Caco-2 (cell line): Measurements from ENCODE around the gene RGCC. TPM values are rescaled to one million over a fixed set of nuclear protein-coding genes. Genes with fewer than 3 reads are reported as not detected.
A peak's percentile ranks its signal among the peaks of the same experiment; 100 is the strongest.

Source experiments
- BruUV-seq: library from RNA; stranded (reverse); fragments of 400-500 nt; replicated peaks from 2 replicates; lab custom pipeline; 2021; lab: Mats Ljungman, UMichigan
- CTCF ChIA-PET: fragments of 300-600 bp; sonication (Branson Sonifier 250); formaldehyde crosslinking; loops from one replicate; lab custom pipeline; 2022; ENCODE audit warnings: antibody characterized with exemption; lab: Charles Lee
- POLR2A ChIA-PET: fragments of 300-600 bp; sonication (Branson Sonifier 250); formaldehyde crosslinking; loops from one replicate; lab custom pipeline; 2022; ENCODE audit warnings: antibody characterized with exemption; lab: Charles Lee
- DNase-seq, 2 experiments: peaks; one replicate each; pipeline versions ENCODE4 v3.0.0 to v3.0.0-alpha.2; 2020 to 2022
- H3K27me3 ChIP-seq: replicated peaks from 2 replicates; pipeline ENCODE4 v1.6.0; 2011; ENCODE audit warnings: low read length; ENCODE audit not compliant: control insufficient read depth, insufficient read depth
- H3K36me3 ChIP-seq: 2 replicates; pipeline ENCODE4 v1.5.1; 2011; ENCODE audit warnings: low read length; ENCODE audit not compliant: control insufficient read depth, insufficient read depth
- H3K4me1 ChIP-seq: fragments of 250-450 bp; sonication (Bioruptor Pico); 2 replicates; pipeline ENCODE4 v1.5.1; 2020; ENCODE audit warnings: mild to moderate bottlenecking
- H3K4me3 ChIP-seq: 2 replicates; pipeline ENCODE4 v1.5.1; 2011; ENCODE audit warnings: low read depth, mild to moderate bottlenecking, control low read depth, low read length
- H3K9me3 ChIP-seq: fragments of 250-450 bp; sonication (Bioruptor Pico); 2 replicates; pipeline ENCODE4 v1.5.1; 2020; ENCODE audit warnings: mild to moderate bottlenecking, moderate library complexity
- H3K27ac Mint-ChIP-seq: one replicate; pipeline ENCODE4 v1.8.0; 2022; ENCODE audit warnings: mixed read lengths; ENCODE audit not compliant: unreplicated experiment
- H3K27me3 Mint-ChIP-seq: one replicate; pipeline ENCODE4 v1.8.0; 2022; ENCODE audit warnings: mixed read lengths; ENCODE audit not compliant: insufficient read depth, unreplicated experiment
- H3K36me3 Mint-ChIP-seq: one replicate; pipeline ENCODE4 v1.8.0; 2022; ENCODE audit warnings: mild to moderate bottlenecking, mixed read lengths; ENCODE audit not compliant: insufficient read depth, unreplicated experiment
- H3K4me1 Mint-ChIP-seq: one replicate; pipeline ENCODE4 v1.8.0; 2022; ENCODE audit warnings: low read depth, mixed read lengths; ENCODE audit not compliant: unreplicated experiment
- H3K4me3 Mint-ChIP-seq: one replicate; pipeline ENCODE4 v1.8.0; 2022; ENCODE audit warnings: mild to moderate bottlenecking, moderate library complexity, mixed read lengths; ENCODE audit not compliant: unreplicated experiment
- H3K9me3 Mint-ChIP-seq: one replicate; pipeline ENCODE4 v1.8.0; 2022; ENCODE audit warnings: mixed read lengths; ENCODE audit not compliant: unreplicated experiment
- CTCF ChIP-seq, 2 experiments: fragments of 200-600 bp in 1 of 2; IDR thresholded peaks; 1 replicate in 1 of 2; 2 replicates in 1 of 2; pipeline versions ENCODE4 v1.5.1 to v1.8.0; 2011 to 2022; ENCODE audit warnings: antibody characterized with exemption in 1 of 2, control low read depth in 1 of 2, inconsistent platforms in 1 of 2, low read depth in 1 of 2, low read length in 1 of 2, mild to moderate bottlenecking in 1 of 2, moderate library complexity in 1 of 2; ENCODE audit not compliant: insufficient read depth in 1 of 2, severe bottlenecking in 1 of 2, unreplicated experiment in 1 of 2
- intact Hi-C: fragments of 100-400 bp; cut with micrococcal nuclease; formaldehyde crosslinking; loops from one replicate; pipeline ENCODE4 v1.10.0; 2022; ENCODE audit not compliant: unreplicated experiment
- total RNA-seq: library from RNA; stranded (reverse); gene quantifications from 2 replicates; pipeline ENCODE4 v1.2.3, GENCODE V29; 2022

RGCC gene
- total RNA-seq, 1 experiment from 2014 or later: 70.8 TPM

DNA sequence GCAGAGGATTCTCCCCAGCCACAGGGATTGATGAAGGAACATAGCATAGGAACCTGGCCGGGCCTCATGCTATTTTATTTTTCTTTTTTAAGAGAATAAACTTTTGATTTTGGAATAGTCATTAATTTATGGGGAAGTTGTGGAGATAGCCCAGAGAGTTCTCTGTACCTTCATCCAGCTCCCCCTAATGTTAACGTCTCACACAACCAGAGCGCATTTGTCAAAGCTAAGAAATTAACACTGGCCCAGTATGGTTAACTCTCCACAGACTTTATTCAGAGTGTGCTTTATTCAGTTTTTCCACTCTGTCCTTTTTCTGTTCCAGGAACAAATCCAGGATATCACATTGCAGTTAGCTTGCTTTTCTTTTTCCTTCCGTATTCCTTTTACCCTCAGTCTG is 59.4 kb downstream of the RGCC start:
- H3K9me3 Mint-ChIP-seq: no peaks in the 10 kb centered on the region
- H3K4me1 Mint-ChIP-seq: no peaks in the 10 kb centered on the region
- POLR2A ChIA-PET: no interaction called here
- Histone ChIP-seq H3K36me3 (no peaks in the 10 kb centered on the region), H3K4me1 (no peaks in the 10 kb centered on the region), H3K27me3 (no peaks in the 10 kb centered on the region), H3K4me3 (no peak overlapping the region), H3K9me3 (no peaks in the 10 kb centered on the region)
- no peak overlapping the region for H3K4me3 Mint-ChIP-seq
- CTCF ChIA-PET: no interaction called here
- H3K36me3 Mint-ChIP-seq: no peaks in the 10 kb centered on the region
- BruUV-seq: no TSS peak
- no peaks in the 10 kb centered on the region for H3K27me3 Mint-ChIP-seq
- no peak overlapping the region for H3K27ac Mint-ChIP-seq
- DNase-seq: no peak
- no peak for TF ChIP-seq CTCF (IDR thresholded peaks at IDR 0.05; ENCODE audit: insufficient read depth in 1 of 2, low read depth in 1 of 2, low read length in 1 of 2, severe bottlenecking in 1 of 2, unreplicated experiment in 1 of 2)
- intact Hi-C loops: no loop called here

- Mint-ChIP-seq H3K9me3 (no peaks in the 10 kb centered on the region), H3K27me3 (no peaks in the 10 kb centered on the region), H3K4me3 (no peak overlapping the region), H3K27ac (peak overlapping the region; percentile 16), H3K4me1 (no peaks in the 10 kb centered on the region), H3K36me3 (no peaks in the 10 kb centered on the region)
- no peak for TF ChIP-seq CTCF (IDR thresholded peaks at IDR 0.05; ENCODE audit: insufficient read depth in 1 of 2, low read depth in 1 of 2, low read length in 1 of 2, severe bottlenecking in 1 of 2, unreplicated experiment in 1 of 2)
- Histone ChIP-seq H3K27me3 (no peaks in the 10 kb centered on the region), H3K9me3 (no peaks in the 10 kb centered on the region), H3K4me1 (no peaks in the 10 kb centered on the region), H3K36me3 (no peaks in the 10 kb centered on the region), H3K4me3 (no peak overlapping the region)
- no peak for DNase-seq
- no TSS peak for BruUV-seq
- intact Hi-C loops: no loop called here
- ChIA-PET CTCF (no interaction called here), POLR2A (no interaction called here)
Observed at GRCh38 chr13:41520016-41520659, 62.8 kb downstream of the RGCC start.

Other genes with a start within 250 kb of the RGCC start
- 21.2 and 24.7 TPM in 2 replicates for gene MTRF1, start 194.0 kb upstream of the RGCC start, total RNA-seq
- 32.4 and 37.3 TPM in 2 replicates for gene NAA16, start 146.3 kb upstream of the RGCC start, total RNA-seq